GM18520 (cell line): ENCODE data around the gene NCBP3.
A peak's percentile ranks its signal among the peaks of the same experiment; 100 is the strongest.

Source experiments
- ATAC-seq: cut with Tn5 transposase; IDR thresholded peaks from one replicate; pipeline ENCODE4 v1.9.1; 2021; ENCODE audit not compliant: unreplicated experiment

Gene NCBP3, protein sequence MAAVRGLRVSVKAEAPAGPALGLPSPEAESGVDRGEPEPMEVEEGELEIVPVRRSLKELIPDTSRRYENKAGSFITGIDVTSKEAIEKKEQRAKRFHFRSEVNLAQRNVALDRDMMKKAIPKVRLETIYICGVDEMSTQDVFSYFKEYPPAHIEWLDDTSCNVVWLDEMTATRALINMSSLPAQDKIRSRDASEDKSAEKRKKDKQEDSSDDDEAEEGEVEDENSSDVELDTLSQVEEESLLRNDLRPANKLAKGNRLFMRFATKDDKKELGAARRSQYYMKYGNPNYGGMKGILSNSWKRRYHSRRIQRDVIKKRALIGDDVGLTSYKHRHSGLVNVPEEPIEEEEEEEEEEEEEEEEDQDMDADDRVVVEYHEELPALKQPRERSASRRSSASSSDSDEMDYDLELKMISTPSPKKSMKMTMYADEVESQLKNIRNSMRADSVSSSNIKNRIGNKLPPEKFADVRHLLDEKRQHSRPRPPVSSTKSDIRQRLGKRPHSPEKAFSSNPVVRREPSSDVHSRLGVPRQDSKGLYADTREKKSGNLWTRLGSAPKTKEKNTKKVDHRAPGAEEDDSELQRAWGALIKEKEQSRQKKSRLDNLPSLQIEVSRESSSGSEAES

DNA sequence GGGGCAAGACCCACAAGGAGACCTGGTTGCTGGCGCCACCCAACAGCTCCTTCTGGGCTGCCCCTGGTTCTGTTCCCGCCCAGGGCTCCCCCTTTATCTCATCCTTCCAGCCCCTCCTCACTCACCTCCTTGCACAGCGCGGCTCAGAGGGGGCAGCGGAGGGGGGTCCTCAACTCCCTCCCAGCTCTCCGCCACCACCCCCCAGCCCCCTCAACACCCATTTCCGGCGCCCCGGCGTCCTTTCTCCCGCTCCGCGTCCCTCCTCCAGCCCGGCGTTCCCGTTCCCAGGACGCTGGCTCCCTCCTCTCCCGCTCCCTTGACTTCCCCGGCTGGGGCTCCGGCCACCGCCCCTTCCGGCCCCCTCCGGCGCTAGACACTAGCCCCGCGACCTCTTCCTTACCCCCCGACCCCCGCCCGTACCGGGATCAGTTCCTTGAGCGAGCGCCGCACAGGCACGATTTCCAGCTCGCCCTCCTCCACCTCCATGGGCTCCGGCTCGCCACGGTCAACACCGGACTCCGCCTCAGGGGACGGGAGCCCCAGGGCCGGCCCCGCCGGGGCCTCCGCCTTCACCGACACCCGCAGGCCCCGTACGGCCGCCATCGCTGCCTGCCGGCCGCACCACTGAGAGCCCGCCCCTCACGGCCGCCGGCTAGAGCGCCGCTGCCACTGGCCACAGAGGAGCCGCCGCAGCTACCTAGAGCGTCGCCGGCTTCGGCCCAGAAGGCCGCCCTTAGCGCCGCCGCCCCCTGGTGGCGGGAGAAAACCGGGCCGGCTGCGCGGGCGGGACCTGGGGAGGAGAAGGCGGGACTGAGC is at the start of gene NCBP3:
TSS of gene NCBP3 (minus strand) at position 626 of the 816 bp plus-strand sequence. CDS start at position 603, 23 bp downstream.
- ATAC-seq: peak; percentile 91

GRCh38 chr17:3895354-3895753 is 49.3 kb upstream of the NCBP3 start:
- ATAC-seq: no peak

DNA sequence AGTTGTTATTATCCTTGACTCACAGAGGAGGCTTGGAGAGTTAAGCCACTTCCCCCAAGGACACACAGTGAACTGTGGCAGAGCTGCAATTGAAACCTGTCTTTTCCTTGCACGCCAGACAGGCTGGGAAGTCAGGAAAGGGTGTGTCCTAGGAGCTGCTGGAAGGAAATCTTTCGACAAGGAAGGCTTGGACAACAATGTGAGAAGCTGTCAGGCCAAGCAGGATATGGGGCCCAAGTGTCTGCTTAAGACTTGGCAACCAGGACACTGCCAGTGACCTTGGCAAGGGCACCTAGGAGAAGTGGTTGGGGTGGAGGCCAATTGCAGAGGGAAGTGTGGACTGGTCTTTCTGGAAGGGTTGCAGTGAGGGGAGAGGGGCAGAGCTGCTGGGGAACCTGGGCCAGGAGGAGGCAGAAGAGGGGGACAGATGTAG is 48.9 kb upstream of the NCBP3 start:
- ATAC-seq: no peak

- ATAC-seq: no peak
Measured at GRCh38 chr17:3894188-3894587, 48.1 kb upstream of the NCBP3 start.

DNA sequence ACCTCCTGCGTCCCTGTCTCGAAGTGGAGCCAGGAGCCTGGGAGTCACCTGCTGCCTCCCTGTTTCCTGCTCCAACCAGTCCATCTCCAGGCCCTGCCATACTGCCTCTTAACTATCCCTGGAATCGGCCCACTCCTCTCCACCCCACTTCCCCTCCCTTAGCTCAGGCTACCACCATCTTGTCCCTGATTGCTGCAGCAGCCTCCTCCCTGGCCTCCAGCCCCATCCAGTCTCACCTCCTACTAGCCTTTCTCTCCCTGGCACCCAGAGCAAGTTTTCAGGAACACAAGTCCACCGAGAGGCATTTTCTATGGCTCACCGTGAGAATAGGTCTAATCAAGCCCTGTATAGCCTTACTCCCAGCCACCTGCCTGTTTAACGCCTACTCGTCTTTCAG is 47.7 kb upstream of the NCBP3 start:
- no peak for ATAC-seq

DNA sequence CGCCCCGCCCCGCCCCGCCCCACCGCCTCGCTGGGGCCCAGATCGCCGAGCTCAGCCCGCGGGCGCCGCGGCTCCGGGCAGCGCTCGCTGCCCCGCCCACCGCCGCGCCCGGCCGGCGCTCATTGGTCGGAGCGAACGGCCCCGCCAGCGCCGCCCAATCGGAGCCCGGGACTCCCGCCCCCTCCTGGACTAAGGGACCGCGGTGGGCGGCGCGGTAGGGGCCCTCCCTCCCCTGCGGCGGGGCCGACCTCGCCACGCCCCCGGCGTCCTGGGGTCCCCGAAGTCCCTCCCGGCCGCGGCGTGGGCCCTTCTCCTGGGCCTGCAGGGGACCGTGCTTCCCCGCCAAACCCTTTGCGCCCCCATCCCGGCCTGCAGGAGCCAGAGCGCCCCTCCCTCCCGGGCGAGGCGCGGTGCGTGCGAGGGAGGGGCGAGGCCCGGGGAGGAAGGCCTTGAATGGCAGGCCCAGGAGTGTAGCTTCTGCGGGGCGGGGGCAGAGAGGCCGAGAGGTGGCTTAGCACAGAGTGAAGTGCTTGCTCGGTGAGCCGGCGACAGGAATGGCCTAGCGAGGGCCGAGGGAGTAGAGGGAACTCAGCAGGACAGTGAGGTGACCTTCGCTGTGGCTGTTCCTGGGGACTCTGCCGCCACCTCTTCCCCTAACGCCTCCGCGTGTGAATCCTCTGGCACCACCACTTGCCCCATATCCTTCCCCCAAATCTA is 47.1 kb upstream of the NCBP3 start, which contains the start of gene CAMKK1:
TSS of gene CAMKK1 (minus strand) at position 51 of the 717 bp plus-strand sequence. CDS start 7,366 bp downstream, outside the sequence.
- peak; percentile 68 for ATAC-seq

GRCh38 chr17:3892095-3892998 is 46.3 kb upstream of the NCBP3 start:
- ATAC-seq: peak; percentile 7

GRCh38 chr17:3891626-3892094 is 45.6 kb upstream of the NCBP3 start:
- ATAC-seq: no peak

DNA sequence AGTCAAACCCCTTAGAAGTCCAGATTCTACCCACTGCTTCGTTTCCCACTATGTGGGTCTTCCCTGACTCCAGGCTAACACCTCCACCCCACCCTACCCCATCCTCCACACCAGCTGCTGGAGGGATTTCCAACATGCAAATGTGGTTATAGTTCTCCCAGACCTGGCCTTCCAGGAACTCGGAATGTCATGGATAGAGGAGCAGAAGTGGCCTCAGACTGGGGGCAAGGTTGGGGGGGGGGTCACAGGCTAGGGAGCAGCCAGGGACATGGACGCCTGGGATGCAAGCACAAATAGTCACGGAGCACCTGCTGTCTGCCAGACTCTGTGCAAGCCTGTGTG is 44.8 kb upstream of the NCBP3 start:
- no peak for ATAC-seq

GRCh38 chr17:3890082-3890877 is 44.2 kb upstream of the NCBP3 start:
- ATAC-seq: no peak

DNA sequence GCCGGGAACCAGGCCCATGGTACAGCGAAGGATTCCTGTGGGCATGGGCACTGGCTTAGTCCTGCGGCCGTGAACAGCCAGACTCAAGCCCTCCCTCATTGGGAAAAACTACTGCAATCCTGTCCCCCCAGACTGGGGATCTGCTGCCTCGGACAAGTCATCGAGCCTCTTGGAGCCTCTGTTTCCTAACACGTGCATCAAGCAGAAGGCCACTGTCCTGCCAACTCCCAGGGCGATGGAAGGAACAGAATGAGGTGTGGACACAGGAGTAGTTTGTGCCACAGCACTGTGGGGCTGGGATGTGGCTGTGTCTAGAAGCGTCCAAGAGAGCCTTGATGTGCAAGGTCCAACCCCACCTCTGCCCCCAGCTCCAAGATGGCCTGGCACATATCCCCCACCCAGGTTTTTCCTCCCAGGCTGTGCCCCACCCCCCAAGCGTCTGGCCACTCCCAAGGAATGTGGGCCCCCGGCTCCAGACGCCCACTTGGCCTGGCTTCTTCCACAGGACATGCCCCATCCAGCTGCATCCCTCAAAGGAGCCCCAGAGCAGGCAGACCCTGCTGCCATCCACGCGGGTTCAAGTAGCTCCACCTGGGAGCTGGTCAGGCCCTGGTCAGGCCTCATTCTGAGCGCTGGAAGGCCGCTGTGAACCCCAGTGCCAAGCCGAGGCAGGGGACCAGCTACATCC is 43.4 kb upstream of the NCBP3 start:
- ATAC-seq: no peak

- no peak for ATAC-seq
Measured at GRCh38 chr17:3888343-3889171, 42.5 kb upstream of the NCBP3 start.

DNA sequence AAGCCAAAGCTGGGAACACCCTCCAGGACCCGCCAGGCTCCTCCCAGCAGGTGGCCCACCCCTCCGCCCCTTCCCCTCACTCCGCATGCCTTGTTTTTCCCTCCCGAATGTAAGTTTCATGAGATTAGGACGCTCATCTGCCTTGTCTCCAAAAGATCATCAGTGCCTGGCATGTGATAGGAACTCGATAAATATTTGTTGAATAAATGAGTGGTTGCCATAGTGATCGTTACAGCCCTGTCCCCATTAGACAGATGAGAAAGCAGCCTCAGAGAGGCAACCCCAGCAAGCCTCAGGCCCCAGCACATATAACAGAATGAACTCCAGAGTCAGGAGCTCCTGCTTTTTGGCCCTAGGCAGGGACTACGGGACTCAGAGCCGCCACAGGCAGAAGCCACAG is 41.8 kb upstream of the NCBP3 start:
- no peak for ATAC-seq

GRCh38 chr17:3887394-3887793 is 41.3 kb upstream of the NCBP3 start:
- no peak for ATAC-seq

DNA sequence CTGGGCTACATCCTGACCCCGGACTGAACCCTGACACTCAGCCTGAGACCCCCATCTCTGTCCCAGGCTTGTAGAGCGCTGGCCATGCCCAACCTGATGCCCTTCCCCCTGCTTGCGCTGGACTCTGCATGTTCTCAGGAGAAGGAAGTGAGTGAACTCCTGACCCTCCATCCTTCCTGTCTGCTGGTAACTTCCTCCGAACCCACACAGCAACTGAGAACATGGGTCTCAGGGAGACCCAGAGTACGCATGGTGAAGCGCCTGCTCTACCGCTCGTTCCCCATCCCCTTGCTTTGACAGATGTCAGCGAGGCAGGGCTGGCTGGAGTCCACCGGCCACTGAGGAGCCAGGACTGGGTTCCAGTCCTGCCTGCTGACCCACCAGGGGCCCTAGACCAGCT is 40.7 kb upstream of the NCBP3 start:
- ATAC-seq: no peak

DNA sequence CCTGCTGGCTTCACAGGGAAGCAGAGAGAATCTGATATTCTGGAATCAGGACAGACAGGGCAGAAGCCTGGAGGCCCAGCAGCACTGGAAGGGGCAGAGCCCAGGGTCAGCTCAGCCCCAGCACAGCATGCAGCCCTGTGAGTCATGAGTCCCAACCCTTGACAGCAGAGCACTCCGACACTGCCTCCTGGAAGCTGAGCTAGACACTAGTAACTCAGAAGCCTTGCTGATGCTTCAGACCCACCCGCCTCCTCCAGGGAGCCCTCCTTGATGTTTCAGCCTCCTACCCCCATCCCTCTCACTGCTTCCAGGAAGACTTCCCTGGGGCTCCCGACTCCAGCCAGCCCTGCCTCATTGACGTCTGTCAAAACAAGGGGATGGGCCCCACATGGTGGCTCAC is 39.9 kb upstream of the NCBP3 start:
- ATAC-seq: no peak

- ATAC-seq: no peak
Measured at GRCh38 chr17:3885271-3885670, 39.2 kb upstream of the NCBP3 start.

DNA sequence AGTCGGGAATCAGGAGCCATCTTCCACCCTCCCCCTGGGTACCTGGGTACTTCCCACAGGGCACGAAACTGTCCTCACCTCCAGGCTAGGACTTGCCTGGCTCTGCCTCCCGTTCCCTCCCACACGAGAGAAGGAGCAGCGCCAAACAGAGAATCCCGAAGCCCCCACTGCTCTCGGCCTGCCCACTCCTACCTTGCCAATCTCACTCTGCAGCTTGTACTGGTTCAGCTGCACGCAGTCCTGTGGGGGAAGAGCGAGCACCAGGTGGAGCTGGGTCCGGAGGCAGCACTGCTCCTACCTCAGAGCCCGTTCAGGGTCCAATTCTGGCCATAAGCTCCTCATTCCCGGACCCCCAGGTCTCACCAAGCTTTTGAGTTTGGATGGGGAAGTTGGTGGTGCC is 38.1 kb upstream of the NCBP3 start:
- no peak for ATAC-seq
